GM12878 (cell line): ENCODE data around the gene KRTAP10-8. TPM values are rescaled to one million over a fixed set of nuclear protein-coding genes. Genes with fewer than 3 reads are reported as not detected.
"Not testable (repeated sequence)": the region's sequence is repeated elsewhere in the genome, so short reads cannot be mapped to it uniquely, and the experiment has no call there.

ENCODE experiments used
- ATAC-seq: fragments of 200-7000 bp; cut with Tn5 transposase; 3 replicates; pipeline ENCODE4 v1.9.1; 2020; ENCODE audit warnings: mild to moderate bottlenecking, moderate library complexity
- BruUV-seq: library from RNA; stranded (reverse); fragments of 400-500 nt; replicated peaks from 2 replicates; lab custom pipeline; 2021; lab: Mats Ljungman, UMichigan
- CTCF ChIA-PET: fragments of 300-600 bp; sonication (Branson Sonifier 250); formaldehyde crosslinking; extraction: SDS; loops from one replicate; lab custom pipeline; 2021; ENCODE audit warnings: inconsistent platforms; lab: Yijun Ruan, JAX
- POLR2A ChIA-PET: fragments of 350-600 bp; formaldehyde crosslinking; extraction: SDS; loops from one replicate; lab custom pipeline; 2021; ENCODE audit warnings: inconsistent platforms; lab: Charles Lee
- RAD21 ChIA-PET: fragments of 300-600 bp; sonication (Branson Sonifier 250); formaldehyde crosslinking; loops from one replicate; lab custom pipeline; 2023; ENCODE audit warnings: antibody characterized with exemption; ENCODE audit not compliant: unreplicated experiment; lab: Charles Lee
- SMC1A ChIA-PET: fragments of 300-600 bp; sonication (Branson Sonifier 250); formaldehyde crosslinking; loops from one replicate; lab custom pipeline; 2023; ENCODE audit not compliant: unreplicated experiment, uncharacterized antibody; lab: Charles Lee
- DNase-seq: peaks from one replicate; pipeline ENCODE4 v3.0.0-alpha.2; 2011; ENCODE audit warnings: low read depth, low spot score
- FAIRE-seq: peaks from 3 replicates; lab custom pipeline; 2011; peaks lifted over from hg19 to GRCh38; lab: Jason Lieb, UNC
- H2AFZ ChIP-seq: 2 replicates; pipeline ENCODE4 v1.6.0; 2011; ENCODE audit warnings: low read depth, low read length, control low read depth; ENCODE audit not compliant: control insufficient read depth
- H3K27ac ChIP-seq: 2 replicates; pipeline ENCODE4 v1.5.1; 2011; ENCODE audit warnings: control low read depth; ENCODE audit not compliant: control insufficient read depth, insufficient read depth
- H3K27me3 ChIP-seq, 2 experiments: replicated peaks in 1 of 2; 2 replicates each; pipeline versions ENCODE4 v1.6.0 to v1.6.1; 2011; ENCODE audit warnings: low read length in 1 of 2; ENCODE audit not compliant: control insufficient read depth in 2 of 2, insufficient read depth in 2 of 2
- H3K36me3 ChIP-seq, 2 experiments: 2 replicates each; pipeline ENCODE4 v1.5.1; 2011; ENCODE audit warnings: low read length in 1 of 2; ENCODE audit not compliant: control insufficient read depth in 2 of 2, insufficient read depth in 2 of 2
- H3K4me1 ChIP-seq: 2 replicates; pipeline ENCODE4 v1.6.1; 2011; ENCODE audit warnings: mild to moderate bottlenecking, low read length, moderate library complexity, mixed read lengths; ENCODE audit not compliant: control insufficient read depth, insufficient read depth
- H3K4me2 ChIP-seq: 2 replicates; pipeline ENCODE4 v1.6.0; 2011; ENCODE audit warnings: control low read depth; ENCODE audit not compliant: control insufficient read depth, insufficient read depth
- H3K4me3 ChIP-seq: fragments of 200-600 bp; sonication (generic); 2 replicates; pipeline ENCODE4 v1.5.1; 2016
- H3K79me2 ChIP-seq: 2 replicates; pipeline ENCODE4 v1.6.0; 2011; ENCODE audit warnings: low read length; ENCODE audit not compliant: control insufficient read depth, insufficient read depth
- H3K9ac ChIP-seq: 2 replicates; pipeline ENCODE4 v1.8.0; 2011; ENCODE audit warnings: low read length, control low read depth, mixed read lengths; ENCODE audit not compliant: control insufficient read depth, insufficient read depth
- H3K9me3 ChIP-seq: replicated peaks from 3 replicates; pipeline ENCODE4 v1.5.1; 2011; ENCODE audit warnings: mild to moderate bottlenecking, low read length; ENCODE audit not compliant: control insufficient read depth, insufficient read depth
- H4K20me1 ChIP-seq: 2 replicates; pipeline ENCODE4 v1.6.0; 2011; ENCODE audit not compliant: control insufficient read depth, insufficient read depth
- WGBS: methylation state at CpG from one replicate; pipeline ENCODE4 v1.1.6; 2016; ENCODE audit warnings: low lambda C conversion rate; ENCODE audit not compliant: insufficient replicate concordance, insufficient coverage; ENCODE audit errors: missing lambda C conversion rate; 5-methylcytosine and 5-hydroxymethylcytosine counted together
- in situ Hi-C: fragments of 300-500 bp; cut with MboI; formaldehyde crosslinking; loops from 9 replicates; pipeline ENCODE4 v1.14.3; 2018; ENCODE audit warnings: mixed read lengths
- intact Hi-C: fragments of 100-400 bp; cut with micrococcal nuclease; formaldehyde crosslinking; loops from one replicate; pipeline ENCODE4 v1.14.2; 2022; ENCODE audit not compliant: unreplicated experiment
- polyA plus RNA-seq, 11 experiments: library from polyadenylated mRNA; depleted of rRNA in 4 of 11; unstranded in 6 of 11; stranded (reverse) in 5 of 11; fragments of >200 nt; fragmentation: Nextera tagmentation in 4 of 11; fragmentation: Illumina TruSeq in 1 of 11; extraction: Ambion mirVana in 4 of 11; extraction: Trizol in 1 of 11; gene quantifications; 1 replicate in 1 of 11; 2 replicates in 10 of 11; pipeline versions ENCODE4 v1.2.1 to v1.2.3, GENCODE V29; 2011 to 2016; ENCODE audit warnings: inconsistent platforms in 2 of 11, missing spikeins in 2 of 11, low read depth in 1 of 11
- total RNA-seq, 4 experiments: library from RNA; depleted of rRNA in 3 of 4; stranded (reverse); fragments of >200 nt in 3 of 4; fragmentation: Illumina TruSeq in 1 of 4; extraction: Trizol in 1 of 4; gene quantifications; 2 replicates each; pipeline versions ENCODE4 v1.2.1 to v1.2.3, GENCODE V29; 2013 to 2021

Gene KRTAP10-8
- total and polyA plus RNA-seq, 10 of the 15 experiments (the other 5 are each of a cell fraction or from before 2014, with no cell fraction given), result not detected

DNA sequence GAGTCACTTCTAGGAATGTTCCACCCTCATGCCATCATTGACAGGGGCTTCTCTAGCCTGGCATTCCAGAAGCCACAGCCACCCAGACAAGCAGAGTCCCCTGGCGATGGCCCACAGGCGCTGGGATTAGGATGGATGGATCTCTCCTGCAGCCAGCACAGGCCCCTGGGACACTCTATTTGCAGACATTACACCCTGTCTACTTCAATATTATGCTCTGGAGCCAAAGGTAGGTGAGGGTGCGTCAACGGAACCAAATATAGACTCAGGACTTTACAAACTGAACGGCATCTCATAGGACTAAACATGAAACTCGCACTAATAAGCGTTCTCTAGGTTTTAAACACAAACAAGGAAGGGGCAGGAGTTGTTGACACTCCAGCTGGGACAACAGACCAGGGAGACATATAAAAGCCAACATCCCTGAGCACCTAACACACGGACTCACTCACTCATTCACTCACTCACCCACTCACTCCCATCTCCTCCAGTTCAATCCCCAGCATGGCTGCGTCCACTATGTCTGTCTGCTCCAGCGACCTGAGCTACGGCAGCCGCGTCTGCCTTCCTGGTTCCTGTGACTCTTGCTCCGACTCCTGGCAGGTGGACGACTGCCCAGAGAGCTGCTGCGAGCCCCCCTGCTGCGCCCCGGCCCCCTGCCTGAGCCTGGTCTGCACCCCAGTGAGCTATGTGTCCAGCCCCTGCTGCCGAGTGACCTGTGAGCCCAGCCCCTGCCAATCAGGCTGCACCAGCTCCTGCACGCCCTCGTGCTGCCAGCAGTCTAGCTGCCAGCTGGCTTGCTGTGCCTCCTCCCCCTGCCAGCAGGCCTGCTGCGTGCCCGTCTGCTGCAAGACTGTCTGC is 11.5 kb upstream of the KRTAP10-8 start, which contains the start of gene KRTAP10-7:
Gene KRTAP10-7, plus strand, starts transcription at position 480 of the 861 bp plus-strand sequence. Its CDS starts 25 bp downstream, at position 505.
- H3K36me3 ChIP-seq, H3K9ac ChIP-seq, H3K27me3 ChIP-seq, H3K4me3 ChIP-seq, POLR2A ChIA-PET, H3K27ac ChIP-seq, CTCF ChIA-PET, BruUV-seq, H2AFZ ChIP-seq, FAIRE-seq, H3K4me2 ChIP-seq, RAD21 ChIA-PET, H3K79me2 ChIP-seq, H4K20me1 ChIP-seq, intact Hi-C loops, H3K4me1 ChIP-seq, DNase-seq, ATAC-seq, in situ Hi-C loops, H3K9me3 ChIP-seq, SMC1A ChIA-PET: not testable (repeated sequence)
- WGBS, result 19% methylated on average over 20 of the region's 23 CpGs

DNA sequence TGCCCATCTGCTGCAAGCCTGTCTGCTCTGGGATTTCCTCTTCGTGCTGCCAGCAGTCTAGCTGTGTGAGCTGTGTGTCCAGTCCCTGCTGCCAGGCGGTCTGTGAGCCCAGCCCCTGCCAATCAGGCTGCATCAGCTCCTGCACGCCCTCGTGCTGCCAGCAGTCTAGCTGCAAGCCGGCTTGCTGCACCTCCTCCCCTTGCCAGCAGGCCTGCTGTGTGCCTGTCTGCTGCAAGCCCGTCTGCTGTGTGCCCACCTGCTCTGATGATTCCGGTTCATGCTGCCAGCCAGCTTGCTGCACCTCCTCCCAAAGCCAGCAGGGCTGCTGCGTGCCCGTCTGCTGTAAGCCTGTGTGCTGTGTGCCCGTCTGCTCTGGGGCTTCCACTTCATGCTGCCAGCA is 10.8 kb upstream of the KRTAP10-8 start:
- H4K20me1 ChIP-seq, result not testable (repeated sequence)

More for the DNA sequence above, 10.8 kb upstream of the KRTAP10-8 start:
- H3K9ac ChIP-seq, FAIRE-seq, H3K4me3 ChIP-seq, H3K4me1 ChIP-seq, BruUV-seq, POLR2A ChIA-PET, H3K36me3 ChIP-seq, in situ Hi-C loops, H3K4me2 ChIP-seq, RAD21 ChIA-PET, H3K27me3 ChIP-seq, CTCF ChIA-PET, SMC1A ChIA-PET, H3K79me2 ChIP-seq, H3K27ac ChIP-seq, H2AFZ ChIP-seq, DNase-seq, H3K9me3 ChIP-seq, ATAC-seq, intact Hi-C loops: not testable (repeated sequence)
- WGBS, result 40% methylated on average over 9 of the region's 10 CpGs
